CD14-positive monocyte (primary cell): ENCODE results near the gene NT5E. TPM values are rescaled to one million over a fixed set of nuclear protein-coding genes. Genes with fewer than 3 reads are reported as not detected.

Source experiments
- DNase-seq, 3 donors: peaks; one replicate each; pipeline ENCODE4 v3.0.0-alpha.2; 2011 to 2022
- H2AFZ ChIP-seq: 2 replicates; pipeline ENCODE4 v1.6.0; 2012; ENCODE audit warnings: mild to moderate bottlenecking, low read depth, low read length, inconsistent platforms; ENCODE audit not compliant: insufficient read depth, poor library complexity, severe bottlenecking
- H3K27ac ChIP-seq, 2 donors: 1 replicate in 1 of 2; 2 replicates in 1 of 2; pipeline ENCODE4 v1.5.1; 2012 to 2013; ENCODE audit warnings: low read length in 2 of 2, control low read depth in 1 of 2, inconsistent platforms in 1 of 2, low read depth in 1 of 2, mild to moderate bottlenecking in 1 of 2
- H3K27me3 ChIP-seq, 2 donors: one replicate each; pipeline versions ENCODE4 v1.6.0 to v1.6.1; 2011 to 2013; ENCODE audit warnings: low read length in 2 of 2; ENCODE audit not compliant: control insufficient read depth in 2 of 2, insufficient read depth in 2 of 2
- H3K36me3 ChIP-seq, 2 donors: replicated peaks in 1 of 2; 1 replicate in 1 of 2; 2 replicates in 1 of 2; pipeline versions ENCODE4 v1.5.1 to v1.6.1; 2012 to 2013; ENCODE audit warnings: low read length in 2 of 2, control low read depth in 1 of 2, inconsistent platforms in 1 of 2, mild to moderate bottlenecking in 1 of 2; ENCODE audit not compliant: insufficient read depth in 2 of 2, control insufficient read depth in 1 of 2
- H3K4me1 ChIP-seq, 2 donors: 1 replicate in 1 of 2; 2 replicates in 1 of 2; pipeline versions ENCODE4 v1.5.1 to v1.6.1; 2012 to 2013; ENCODE audit warnings: low read length in 2 of 2, control low read depth in 1 of 2, inconsistent platforms in 1 of 2, mild to moderate bottlenecking in 1 of 2, moderate library complexity in 1 of 2; ENCODE audit not compliant: insufficient read depth in 2 of 2, control insufficient read depth in 1 of 2
- H3K4me2 ChIP-seq: replicated peaks from 2 replicates; pipeline ENCODE3; 2012; ENCODE audit warnings: low read length, moderate library complexity, mild to moderate bottlenecking; ENCODE audit not compliant: poor library complexity, severe bottlenecking; ENCODE audit errors: extremely low read depth
- H3K4me3 ChIP-seq, 3 experiments: fragments of 200-600 bp in 1 of 3; sonication (generic) in 1 of 3; replicated peaks in 1 of 3; 1 replicate in 2 of 3; 2 replicates in 1 of 3; pipeline ENCODE4 v1.5.1; 2011 to 2013; ENCODE audit warnings: low read length in 3 of 3, mild to moderate bottlenecking in 3 of 3, control low read depth in 2 of 3, low read depth in 2 of 3, inconsistent platforms in 1 of 3, moderate library complexity in 1 of 3
- H3K79me2 ChIP-seq: 2 replicates; pipeline ENCODE4 v1.6.0; 2012; ENCODE audit warnings: mild to moderate bottlenecking, control low read depth, inconsistent platforms, low read length, moderate library complexity; ENCODE audit not compliant: insufficient read depth
- H3K9ac ChIP-seq: 2 replicates; pipeline ENCODE4 v1.6.0; 2017; ENCODE audit warnings: low read length, mild to moderate bottlenecking; ENCODE audit not compliant: insufficient read depth, poor library complexity, severe bottlenecking
- H3K9me3 ChIP-seq, 2 donors: replicated peaks in 1 of 2; 1 replicate in 1 of 2; 2 replicates in 1 of 2; pipeline versions ENCODE4 v1.5.1 to v1.6.1; 2012 to 2013; ENCODE audit warnings: low read length in 2 of 2, control low read depth in 1 of 2; ENCODE audit not compliant: control insufficient read depth in 1 of 2, insufficient read depth in 1 of 2
- H4K20me1 ChIP-seq: 2 replicates; pipeline ENCODE4 v1.6.0; 2012; ENCODE audit warnings: mild to moderate bottlenecking, low read length, control low read depth, moderate library complexity; ENCODE audit not compliant: insufficient read depth
- H3K27ac Mint-ChIP-seq, 7 donors: one replicate each; pipeline ENCODE4 v1.8.0; 2020; ENCODE audit warnings: mild to moderate bottlenecking in 7 of 7, mixed read lengths in 7 of 7, moderate library complexity in 6 of 7, inconsistent platforms in 2 of 7
- H3K27me3 Mint-ChIP-seq, 3 donors: one replicate each; pipeline ENCODE4 v1.8.0; 2021 to 2022; ENCODE audit warnings: low read depth in 3 of 3, mild to moderate bottlenecking in 3 of 3, mixed read lengths in 3 of 3, moderate library complexity in 3 of 3, inconsistent platforms in 1 of 3
- H3K36me3 Mint-ChIP-seq, 2 donors: one replicate each; pipeline ENCODE4 v1.8.0; 2020; ENCODE audit warnings: mixed read lengths in 2 of 2, inconsistent platforms in 1 of 2, mild to moderate bottlenecking in 1 of 2
- H3K4me1 Mint-ChIP-seq: one replicate; pipeline ENCODE4 v1.8.0; 2020; ENCODE audit warnings: mild to moderate bottlenecking, mixed read lengths
- H3K4me3 Mint-ChIP-seq, 2 donors: one replicate each; pipeline ENCODE4 v1.8.0; 2020; ENCODE audit warnings: mild to moderate bottlenecking in 2 of 2, mixed read lengths in 2 of 2, moderate library complexity in 1 of 2
- H3K9me3 Mint-ChIP-seq, 7 donors: one replicate each; pipeline ENCODE4 v1.8.0; 2020 to 2022; ENCODE audit warnings: mixed read lengths in 7 of 7, mild to moderate bottlenecking in 6 of 7, moderate library complexity in 6 of 7, inconsistent platforms in 2 of 7
- CTCF ChIP-seq: fragments of 200-600 bp; IDR thresholded peaks from one replicate; pipeline ENCODE4 v1.8.0; 2022; ENCODE audit warnings: antibody characterized with exemption, mild to moderate bottlenecking
- whole genome bisulfite sequencing: methylation state at CpG from one replicate; pipeline ENCODE4 v1.1.5; 2013; ENCODE audit warnings: missing lambda C conversion rate; ENCODE audit not compliant: insufficient coverage; 5-methylcytosine and 5-hydroxymethylcytosine counted together
- intact Hi-C, 2 donors: fragments of 100-400 bp; cut with micrococcal nuclease; formaldehyde crosslinking; loops; one replicate each; pipeline versions ENCODE4 v1.15.0 to v1.15.1; 2023
- polyA plus RNA-seq, 3 donors: library from polyadenylated mRNA; depleted of rRNA in 1 of 3; unstranded in 2 of 3; stranded (reverse) in 1 of 3; fragments of 300-500 nt in 2 of 3; fragments of >200 nt in 1 of 3; fragmentation: Illumina TruSeq in 2 of 3; gene quantifications; 1 replicate in 2 of 3; 2 replicates in 1 of 3; pipeline ENCODE4 v1.2.3, GENCODE V29; 2012 to 2021

NT5E gene
- polyA plus RNA-seq, 3 donors = 0.14 to 0.18 TPM; not detected in 1

DNA sequence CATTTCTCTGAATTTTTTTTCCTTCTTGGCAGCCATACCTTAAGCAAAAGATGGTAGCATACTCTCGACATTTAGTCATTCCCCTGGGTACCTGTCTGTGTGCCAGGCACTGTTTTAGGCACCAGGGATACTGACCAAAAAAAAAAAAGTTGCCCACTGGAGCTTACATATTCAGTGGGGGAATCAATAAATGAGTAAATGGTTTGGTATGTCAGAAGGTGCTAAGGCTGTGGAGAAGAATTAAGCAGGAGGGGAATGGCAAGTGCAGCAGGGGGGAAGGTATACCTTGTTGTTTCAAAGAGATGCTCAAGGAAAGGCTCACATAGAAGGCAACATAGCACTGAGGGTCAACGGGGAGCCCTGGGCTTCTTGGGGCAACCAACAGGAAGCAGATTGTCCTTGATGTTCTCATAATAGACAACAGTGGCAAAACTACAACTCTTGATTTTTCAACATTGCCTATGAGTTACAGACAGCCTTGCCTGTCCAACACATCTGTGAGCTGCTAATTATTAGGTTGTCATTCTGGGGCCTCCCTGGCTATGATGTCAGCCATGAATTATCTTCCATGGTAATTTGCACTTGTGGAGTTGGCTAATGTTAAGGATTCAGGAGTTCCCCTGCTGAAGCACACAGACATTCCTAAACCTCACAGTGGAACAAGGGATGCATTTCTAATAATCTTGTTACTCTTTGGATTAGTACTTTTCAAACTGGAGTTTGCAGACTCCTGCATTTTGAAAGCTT lies 19.6 kb downstream of the NT5E start:
- 86% methylated on average over 2 of the region's 2 CpGs for WGBS
- no peak for DNase-seq
- intact Hi-C loops = no loop called here

GRCh38 chr6:85470023-85470410 lies 20.1 kb downstream of the NT5E start:
- no peak overlapping the region for H3K4me2 ChIP-seq
- H4K20me1 ChIP-seq = no peaks in the 10 kb centered on the region
- no peak overlapping the region for H2AFZ ChIP-seq
- intact Hi-C loops = no loop called here
- peaks cover 11 to 19% (median 16%) of the 10 kb centered on the region in 3 donors for H3K27me3 Mint-ChIP-seq
- no peaks in the 10 kb centered on the region for H3K9me3 Mint-ChIP-seq
- TF ChIP-seq CTCF = no peak
- H3K36me3 Mint-ChIP-seq = no peaks in the 10 kb centered on the region
- no peaks in the 10 kb centered on the region for H3K36me3 ChIP-seq
- H3K9me3 ChIP-seq = no peaks in the 10 kb centered on the region
- peaks cover 0 to 8% of the 10 kb centered on the region in 2 donors for H3K4me1 ChIP-seq
- peak overlapping the region in 1 of 7 donors; percentile 20 for H3K27ac Mint-ChIP-seq
- H3K4me3 Mint-ChIP-seq = no peak overlapping the region
- WGBS = no CpG with 5 or more reads among the region's 2 CpGs
- no peak overlapping the region for H3K27ac ChIP-seq
- no peak overlapping the region for H3K4me3 ChIP-seq
- H3K27me3 ChIP-seq = no peaks in the 10 kb centered on the region
- DNase-seq = no peak
- H3K4me1 Mint-ChIP-seq = peaks cover 12% of the 10 kb centered on the region
- H3K79me2 ChIP-seq = no peaks in the 10 kb centered on the region
- H3K9ac ChIP-seq = no peak overlapping the region

More for the DNA sequence above, 19.6 kb downstream of the NT5E start:
- no peak overlapping the region for H2AFZ ChIP-seq
- no peaks in the 10 kb centered on the region for H3K27me3 ChIP-seq
- H3K4me3 Mint-ChIP-seq = no peak overlapping the region
- H3K4me3 ChIP-seq = no peak overlapping the region
- no peaks in the 10 kb centered on the region for H3K79me2 ChIP-seq
- H3K36me3 ChIP-seq = no peaks in the 10 kb centered on the region
- H3K9me3 ChIP-seq = no peaks in the 10 kb centered on the region
- no peaks in the 10 kb centered on the region for H4K20me1 ChIP-seq
- no peak for TF ChIP-seq CTCF
- peaks cover 16 to 21% (median 18%) of the 10 kb centered on the region in 3 donors for H3K27me3 Mint-ChIP-seq
- no peak overlapping the region for H3K9ac ChIP-seq
- peaks cover 18% of the 10 kb centered on the region for H3K4me1 Mint-ChIP-seq
- H3K27ac Mint-ChIP-seq = no peak overlapping the region
- H3K4me2 ChIP-seq = no peak overlapping the region
- H3K4me1 ChIP-seq = peaks cover 1 to 14% of the 10 kb centered on the region in 2 donors
- H3K36me3 Mint-ChIP-seq = no peaks in the 10 kb centered on the region
- no peak overlapping the region for H3K27ac ChIP-seq
- H3K9me3 Mint-ChIP-seq = peaks cover 0 to 3% (median 0%) of the 10 kb centered on the region in 7 donors
